K562 treated with DMSO at 1 percent for 48 hours (cell line): ENCODE results near the gene PIK3R5. TPM values are rescaled to one million over a fixed set of nuclear protein-coding genes. Genes with fewer than 3 reads are reported as not detected.

Experiments used
- total RNA-seq: library from RNA; unstranded; fragments of 300-600 nt; gene quantifications from 2 replicates; pipeline ENCODE4 v1.2.3, GENCODE V29; 2022; ENCODE audit warnings: low replicate concordance; ENCODE audit errors: extremely low read depth

PIK3R5 gene
- not detected in 2 replicates for total RNA-seq

GRCh38 chr17:8965394-8966168, at the start of gene PIK3R5:
PIK3R5 (minus strand) TSS chr17:8965707; CDS start chr17:8911494, 54,213 bp downstream.

GRCh38 chr17:8867361-8867981, 98.0 kb downstream of the PIK3R5 start, which contains the start of gene PIK3R6:
PIK3R6 (minus strand) TSS chr17:8867674; CDS start chr17:8849794, 17,880 bp downstream.

Other genes starting within 250 kb of the PIK3R5 start
- gene CCDC42, start 220.9 kb downstream of the PIK3R5 start, total RNA-seq, result not detected in 2 replicates
- not detected in 2 replicates for gene SPDYE4, start 207.2 kb downstream of the PIK3R5 start, total RNA-seq
- not detected in 2 replicates for gene MFSD6L, start 166.3 kb downstream of the PIK3R5 start, total RNA-seq
- not detected in 2 replicates for gene PIK3R6, start 98.0 kb downstream of the PIK3R5 start, total RNA-seq
- gene NTN1, start 55.8 kb upstream of the PIK3R5 start, total RNA-seq, result not detected in 2 replicates